Colonic mucosa (tissue), 4 donors: ENCODE results near the gene AGR3. TPM values are rescaled to one million over a fixed set of nuclear protein-coding genes. Genes with fewer than 3 reads are reported as not detected.
"Not testable (repeated sequence)": the region's sequence is repeated elsewhere in the genome, so short reads cannot be mapped to it uniquely, and the experiment has no call there.

ENCODE experiments used
- DNase-seq: peaks from one replicate; pipeline ENCODE4 v3.0.0-alpha.2; 2020
- H3K27ac ChIP-seq: fragments of 200-600 bp; one replicate; pipeline ENCODE4 v1.8.0; 2021
- H3K27me3 ChIP-seq: fragments of 200-600 bp; one replicate; pipeline ENCODE4 v1.8.0; 2021
- H3K36me3 ChIP-seq: fragments of 200-600 bp; one replicate; pipeline ENCODE4 v1.8.0; 2021
- H3K4me1 ChIP-seq: fragments of 200-600 bp; one replicate; pipeline ENCODE4 v1.8.0; 2021; ENCODE audit warnings: mild to moderate bottlenecking
- H3K4me3 ChIP-seq: fragments of 200-600 bp; one replicate; pipeline ENCODE4 v1.8.0; 2021
- H3K9ac ChIP-seq, 2 donors: one replicate each; pipeline ENCODE4 v1.7.0; 2013; ENCODE audit warnings: control low read depth in 2 of 2, low read depth in 2 of 2, low read length in 2 of 2
- H3K9me3 ChIP-seq: fragments of 200-600 bp; one replicate; pipeline ENCODE4 v1.8.0; 2021
- intact Hi-C: fragments of 100-400 bp; cut with DNase I; formaldehyde crosslinking; loops from one replicate; pipeline ENCODE4 v1.14.1; 2022
- total RNA-seq, 2 donors: library from RNA; stranded (reverse); fragmentation: NEBNext Ultra II Directional in 1 of 2; extraction: Animal tissue kit (Norgen Biotek cat#: 25700) in 1 of 2; gene quantifications; one replicate each; pipeline ENCODE4 v1.2.1, GENCODE V29; 2021
- TF ChIP-seq, protein P1 (sequence below): fragments of 200-600 bp; IDR thresholded peaks from one replicate; pipeline ENCODE4 v1.8.0; 2022; ENCODE audit warnings: antibody characterized with exemption, mild to moderate bottlenecking
- donor health status: healthy.
- donor health status: DM: no; HTN: no; CAD: no.
- donor health status: DM: no; HTN: no; CAD: no.

Gene AGR3
- total RNA-seq, 2 donors from 2014 or later, result 144 to 197 TPM

DNA sequence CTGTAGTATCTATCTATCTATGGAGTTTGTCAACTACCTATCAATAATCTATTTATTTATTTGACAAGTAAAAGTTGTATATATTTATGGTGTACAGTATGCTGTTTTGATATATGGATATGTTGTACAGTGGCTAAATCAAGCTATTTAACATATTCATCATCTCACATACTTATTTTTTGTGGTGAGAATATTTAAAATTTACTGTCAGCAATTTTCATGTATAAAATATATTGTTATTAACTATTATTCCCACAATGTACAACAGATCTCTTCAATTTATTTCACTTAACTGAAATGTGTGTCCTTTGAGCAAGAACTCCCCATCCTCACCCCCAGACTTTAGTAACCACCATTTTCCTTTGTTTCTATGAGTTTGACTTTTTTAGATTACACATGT, 14.5 kb downstream of the AGR3 start:
- H3K27me3 ChIP-seq, result no peaks in the 10 kb centered on the region
- TF ChIP-seq, protein P1, sequence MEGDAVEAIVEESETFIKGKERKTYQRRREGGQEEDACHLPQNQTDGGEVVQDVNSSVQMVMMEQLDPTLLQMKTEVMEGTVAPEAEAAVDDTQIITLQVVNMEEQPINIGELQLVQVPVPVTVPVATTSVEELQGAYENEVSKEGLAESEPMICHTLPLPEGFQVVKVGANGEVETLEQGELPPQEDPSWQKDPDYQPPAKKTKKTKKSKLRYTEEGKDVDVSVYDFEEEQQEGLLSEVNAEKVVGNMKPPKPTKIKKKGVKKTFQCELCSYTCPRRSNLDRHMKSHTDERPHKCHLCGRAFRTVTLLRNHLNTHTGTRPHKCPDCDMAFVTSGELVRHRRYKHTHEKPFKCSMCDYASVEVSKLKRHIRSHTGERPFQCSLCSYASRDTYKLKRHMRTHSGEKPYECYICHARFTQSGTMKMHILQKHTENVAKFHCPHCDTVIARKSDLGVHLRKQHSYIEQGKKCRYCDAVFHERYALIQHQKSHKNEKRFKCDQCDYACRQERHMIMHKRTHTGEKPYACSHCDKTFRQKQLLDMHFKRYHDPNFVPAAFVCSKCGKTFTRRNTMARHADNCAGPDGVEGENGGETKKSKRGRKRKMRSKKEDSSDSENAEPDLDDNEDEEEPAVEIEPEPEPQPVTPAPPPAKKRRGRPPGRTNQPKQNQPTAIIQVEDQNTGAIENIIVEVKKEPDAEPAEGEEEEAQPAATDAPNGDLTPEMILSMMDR, result no peak
- H3K36me3 ChIP-seq, result no peaks in the 10 kb centered on the region
- DNase-seq, result no peak
- no peaks in the 10 kb centered on the region for H3K9me3 ChIP-seq
- H3K9ac ChIP-seq, result no peak overlapping the region
- no peaks in the 10 kb centered on the region for H3K4me1 ChIP-seq
- no peak overlapping the region for H3K4me3 ChIP-seq
- intact Hi-C loops, result no loop called here
- no peak overlapping the region for H3K27ac ChIP-seq

DNA sequence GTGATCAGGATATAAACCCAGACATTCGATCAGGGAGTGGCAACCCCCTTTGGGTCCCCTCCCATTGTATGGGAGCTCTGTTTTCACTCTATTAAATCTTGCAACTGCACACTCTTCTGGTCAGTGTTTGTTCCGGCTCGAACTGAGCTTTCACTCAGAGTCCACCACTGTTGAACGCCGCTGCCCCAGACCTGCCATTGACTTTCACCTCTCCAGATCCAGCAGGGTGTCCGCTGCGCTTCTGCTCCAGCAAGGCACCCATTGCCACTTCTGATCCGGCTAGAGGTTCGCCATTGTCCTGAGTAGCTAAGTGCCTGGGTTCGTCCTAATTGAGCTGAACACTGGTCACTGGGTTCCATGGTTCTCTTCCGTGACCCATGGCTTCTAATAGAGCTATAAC, 28.6 kb downstream of the AGR3 start:
- H3K4me1 ChIP-seq, H3K27ac ChIP-seq, intact Hi-C loops, DNase-seq, H3K9me3 ChIP-seq, H3K9ac ChIP-seq, H3K4me3 ChIP-seq, H3K36me3 ChIP-seq, H3K27me3 ChIP-seq: not testable (repeated sequence)

DNA sequence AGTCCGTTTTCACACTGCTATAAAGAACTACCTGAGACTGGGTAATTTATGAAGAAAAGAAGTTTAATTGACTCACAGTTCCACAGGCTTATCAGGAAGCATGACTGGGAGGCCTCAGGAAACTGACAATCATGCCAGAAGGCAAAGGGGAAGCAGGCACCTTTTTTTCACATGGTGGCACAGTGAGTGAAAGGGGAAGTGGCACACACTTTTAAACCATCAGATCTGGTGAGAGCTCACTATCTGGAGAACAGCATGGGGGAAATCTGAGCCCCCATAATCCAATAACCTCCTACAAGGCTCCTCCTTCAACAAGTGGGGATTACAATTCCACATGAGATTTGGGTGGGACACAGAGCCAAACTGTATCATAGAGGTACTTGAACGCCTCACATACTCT, 30.0 kb downstream of the AGR3 start:
- Histone ChIP-seq H3K4me1 (peaks cover 7% of the 10 kb centered on the region), H3K9me3 (no peaks in the 10 kb centered on the region), H3K4me3 (no peak overlapping the region), H3K9ac (no peak overlapping the region), H3K27me3 (no peaks in the 10 kb centered on the region), H3K36me3 (no peaks in the 10 kb centered on the region), H3K27ac (peak overlapping the region; percentile 26)
- peak; percentile 47 for DNase-seq
- TF ChIP-seq, protein P1, result no peak
- intact Hi-C loops, result no loop called here

DNA sequence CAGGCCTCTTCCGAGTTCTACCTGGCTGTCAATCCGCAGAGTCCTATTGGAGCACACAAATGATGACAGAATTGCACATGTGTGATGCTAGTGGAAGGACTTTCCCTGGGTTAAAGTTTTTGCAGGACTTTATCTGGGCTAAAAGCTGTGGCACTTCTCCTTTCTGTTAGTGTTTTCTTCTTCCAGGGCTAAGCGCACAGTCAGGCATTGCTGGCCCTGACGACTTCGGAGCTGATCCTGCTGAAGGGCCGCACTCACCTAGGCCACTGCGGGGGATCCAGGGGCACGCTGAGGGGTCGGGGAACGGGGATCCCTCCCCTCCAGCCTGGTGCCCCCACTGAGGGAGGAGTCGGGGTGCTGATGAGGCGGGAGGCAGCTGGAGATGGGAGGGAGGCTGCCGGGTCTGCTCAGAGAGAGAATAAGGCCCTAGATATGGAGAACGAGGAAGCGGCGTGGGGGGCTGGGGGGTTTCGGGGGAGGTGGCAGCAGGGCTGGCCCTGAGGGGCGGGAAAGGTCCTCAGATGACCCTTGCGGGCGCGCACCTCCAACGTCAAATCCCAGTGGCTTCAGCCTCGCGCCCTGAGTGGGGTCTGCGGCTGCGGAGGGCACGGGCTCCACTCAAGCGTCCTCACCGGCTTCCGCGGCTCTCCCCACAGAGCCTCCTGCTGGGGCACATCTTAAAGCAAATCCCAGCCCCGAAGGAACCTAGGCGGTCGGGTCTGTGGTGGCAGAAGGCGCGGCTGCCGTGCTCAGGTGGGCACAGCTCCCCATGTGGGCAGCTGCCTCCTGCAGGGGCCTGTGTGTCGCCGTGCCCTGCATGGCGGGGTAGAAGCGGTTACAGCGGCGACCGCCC, 30.9 kb downstream of the AGR3 start:
- no peak overlapping the region for H3K9ac ChIP-seq
- no peaks in the 10 kb centered on the region for H3K36me3 ChIP-seq
- no peak overlapping the region for H3K27ac ChIP-seq
- TF ChIP-seq, protein P1, result no peak
- H3K4me1 ChIP-seq, result peaks cover 7% of the 10 kb centered on the region
- no peaks in the 10 kb centered on the region for H3K9me3 ChIP-seq
- H3K27me3 ChIP-seq, result no peaks in the 10 kb centered on the region
- H3K4me3 ChIP-seq, result no peak overlapping the region
- intact Hi-C loops, result no loop called here
- no peak for DNase-seq

DNA sequence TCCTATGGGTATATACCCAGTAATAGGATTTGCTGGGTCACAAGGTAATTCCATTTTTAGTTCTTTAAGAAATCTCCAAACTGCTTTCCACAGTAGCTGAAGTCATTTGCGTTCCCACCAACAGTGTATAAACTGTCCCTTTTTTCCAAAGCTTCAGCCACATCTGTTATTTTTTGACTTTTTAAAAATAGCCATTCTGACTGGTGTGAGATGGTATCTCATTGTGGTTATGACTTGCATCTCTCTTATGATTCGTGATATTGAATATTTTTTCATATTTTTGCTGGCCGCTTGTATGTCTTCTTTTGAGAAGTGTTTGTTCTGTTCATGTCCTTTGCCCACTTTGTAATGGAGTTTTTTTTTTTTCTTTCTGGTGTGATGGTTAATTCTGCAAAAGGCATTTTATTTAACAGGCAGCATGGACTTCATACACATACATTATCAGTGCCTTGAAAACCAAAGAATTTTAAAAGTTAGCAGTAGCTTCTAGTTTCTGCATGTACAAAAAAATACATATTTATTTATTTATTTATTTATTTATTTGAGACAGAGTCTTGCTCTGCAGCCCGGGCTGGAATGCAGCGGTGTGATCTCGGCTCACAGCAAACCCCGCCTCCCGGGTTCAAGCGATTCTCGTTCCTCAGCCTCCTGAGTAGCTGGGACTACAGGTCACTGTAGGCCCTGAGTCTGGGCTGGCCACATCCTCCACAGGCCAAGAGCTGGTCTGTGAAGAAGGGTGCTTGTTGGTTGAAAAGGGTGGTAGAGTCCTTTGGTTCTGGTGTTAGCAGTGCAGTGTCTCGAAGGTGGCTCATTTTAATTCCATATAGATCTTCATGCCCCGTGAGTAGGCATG, 32.3 kb downstream of the AGR3 start:
- TF ChIP-seq, protein P1, result no peak
- no peak overlapping the region for H3K4me3 ChIP-seq
- H3K27ac ChIP-seq, result no peak overlapping the region

More for the DNA sequence above, 32.3 kb downstream of the AGR3 start:
- Histone ChIP-seq H3K27me3 (no peaks in the 10 kb centered on the region), H3K9me3 (no peaks in the 10 kb centered on the region), H3K9ac (no peak overlapping the region), H3K4me1 (peaks cover 7% of the 10 kb centered on the region), H3K36me3 (no peaks in the 10 kb centered on the region)
- intact Hi-C loops, result no loop called here
- no peak for DNase-seq
